WI38 (cell line): ENCODE measurements around the gene KRTAP5-10.
"Not testable (repeated sequence)": the region's sequence is repeated elsewhere in the genome, so short reads cannot be mapped to it uniquely, and the experiment has no call there.

Experiments
- H3K4me3 ChIP-seq: 2 replicates; pipeline ENCODE4 v1.5.1; 2011; ENCODE audit warnings: low read depth, mild to moderate bottlenecking, control low read depth, low read length
- CTCF ChIP-seq: IDR thresholded peaks from 2 replicates; pipeline ENCODE4 v1.5.1; 2012; ENCODE audit warnings: low read depth, mild to moderate bottlenecking, control low read depth, low read length

The KRTAP5-10 gene

GRCh38 chr11:71527576-71528210 lies 37.7 kb upstream of the KRTAP5-10 start:
- no peak overlapping the region for H3K4me3 ChIP-seq
- TF ChIP-seq CTCF = no peak

GRCh38 chr11:71530602-71531001 lies 34.8 kb upstream of the KRTAP5-10 start:
- TF ChIP-seq CTCF = no peak
- H3K4me3 ChIP-seq = no peak overlapping the region

GRCh38 chr11:71532036-71532610 lies 33.2 kb upstream of the KRTAP5-10 start:
- no peak overlapping the region for H3K4me3 ChIP-seq
- TF ChIP-seq CTCF = no peak

- not testable (repeated sequence) for H3K4me3 ChIP-seq
These were observed 30.4 kb upstream of the KRTAP5-10 start for GRCh38 chr11:71534711-71535608.

GRCh38 chr11:71535825-71536224 lies 29.5 kb upstream of the KRTAP5-10 start:
- TF ChIP-seq CTCF = no peak
- H3K4me3 ChIP-seq = no peak overlapping the region

- H3K4me3 ChIP-seq = no peak overlapping the region
- no peak for TF ChIP-seq CTCF
These were observed 27.8 kb upstream of the KRTAP5-10 start for GRCh38 chr11:71537537-71537936.

- H3K4me3 ChIP-seq = not testable (repeated sequence)
These were observed 27.2 kb upstream of the KRTAP5-10 start, which contains the start of gene KRTAP5-8 for GRCh38 chr11:71537977-71538665. TSS of gene KRTAP5-8 (plus strand) at chr11:71538025. CDS start at chr11:71538056, 31 bp downstream.

GRCh38 chr11:71538666-71538990 lies 26.7 kb upstream of the KRTAP5-10 start:
- no peak for TF ChIP-seq CTCF
- no peak overlapping the region for H3K4me3 ChIP-seq
